Adrenal gland (tissue), 12 donors: Measurements from ENCODE around the gene IQCE. TPM values are rescaled to one million over a fixed set of nuclear protein-coding genes. Genes with fewer than 3 reads are reported as not detected.

Source experiments
- DNase-seq, 7 donors: peaks; one replicate each; pipeline ENCODE4 v3.0.0-alpha.2; 2019 to 2020
- H3K27ac ChIP-seq, 5 donors: fragments of 200-600 bp; sonication (generic) in 4 of 5; 1 replicate in 3 of 5; 2 replicates in 2 of 5; pipeline versions ENCODE4 v1.5.1 to v1.8.0; 2016 to 2020; ENCODE audit warnings: mild to moderate bottlenecking in 1 of 5
- H3K27me3 ChIP-seq: fragments of 200-600 bp; 2 replicates; pipeline ENCODE4 v1.8.0; 2021
- H3K36me3 ChIP-seq, 2 donors: fragments of 200-600 bp; replicated peaks in 1 of 2; 1 replicate in 1 of 2; 2 replicates in 1 of 2; pipeline versions ENCODE4 v1.5.1 to v1.8.0; 2018 to 2022
- H3K4me1 ChIP-seq, 2 donors: fragments of 200-600 bp; replicated peaks in 1 of 2; 1 replicate in 1 of 2; 2 replicates in 1 of 2; pipeline versions ENCODE4 v1.5.1 to v1.8.0; 2018 to 2021
- H3K4me3 ChIP-seq, 4 donors: fragments of 200-600 bp; sonication (generic) in 3 of 4; one replicate each; pipeline ENCODE4 v1.5.1; 2016 to 2018
- H3K9me3 ChIP-seq, 3 donors: fragments of 200-600 bp; sonication (generic) in 1 of 3; replicated peaks in 1 of 3; 1 replicate in 2 of 3; 2 replicates in 1 of 3; pipeline versions ENCODE4 v1.5.1 to v1.8.0; 2016 to 2021
- POLR2A ChIP-seq, 2 donors: fragments of 450-650 bp; IDR thresholded peaks; one replicate each; pipeline ENCODE4 v1.6.1; 2017; ENCODE audit warnings: antibody characterized with exemption in 2 of 2, mild to moderate bottlenecking in 2 of 2, moderate library complexity in 1 of 2
- WGBS, 4 donors: extraction: QIAGEN DNeasy Blood & Tissue Kit in 2 of 4; methylation state at CpG; one replicate each; pipeline versions ENCODE4 v1.1.5 to v1.1.7; 2013 to 2017; 5-methylcytosine and 5-hydroxymethylcytosine counted together
- intact Hi-C, 2 donors: fragments of 100-400 bp; cut with DNase I; formaldehyde crosslinking; loops; one replicate each; pipeline versions ENCODE4 v1.14.1 to v1.15.0; 2022 to 2023
- polyA plus RNA-seq, 3 donors: library from polyadenylated mRNA; stranded (reverse); fragments of 200-250 nt in 2 of 3; fragments of 350-450 nt in 1 of 3; fragmentation: Illumina TruSeq in 1 of 3; extraction: RNeasy Lipid Tissue Mini Kit (QIAGEN cat#74804) in 1 of 3; gene quantifications; one replicate each; pipeline ENCODE4 v1.2.3, GENCODE V29; 2013 to 2014
- total RNA-seq, 9 donors: library from RNA; depleted of rRNA in 4 of 9; stranded (reverse); fragments of >200 nt in 4 of 9; fragments of 120-200 nt in 1 of 9; fragmentation: NEBNext Ultra II Directional in 1 of 9; extraction: Animal tissue kit (Norgen Biotek cat#: 25700) in 1 of 9; gene quantifications; one replicate each; pipeline versions ENCODE4 v1.1.0 to v1.2.4, GENCODE V29; 2013 to 2023
- TF ChIP-seq, protein P1 (sequence below), 6 experiments: fragments of 450-650 bp in 4 of 6; fragments of 200-600 bp in 2 of 6; sonication (generic) in 1 of 6; IDR thresholded peaks; 1 replicate in 5 of 6; 2 replicates in 1 of 6; pipeline versions ENCODE4 v1.5.1 to v1.8.0; 2016 to 2021; ENCODE audit warnings: antibody characterized with exemption in 6 of 6, mild to moderate bottlenecking in 2 of 6, moderate library complexity in 1 of 6
- donor health status: healthy with polysubstance abuse.
- donor health status: Bipolar disorder and iron deficiency.
- donor health status: DM: yes; HTN: yes; CAD: no.
- donor health status: DM: no; HTN: no; CAD: no.
- donor health status: DM: no; HTN: no; CAD: no.
- donor health status: DM: yes; HTN: yes; CAD: no.

IQCE gene
- total and polyA plus RNA-seq, 12 donors: 4.6 to 33.2 (median 13.8) TPM

DNA sequence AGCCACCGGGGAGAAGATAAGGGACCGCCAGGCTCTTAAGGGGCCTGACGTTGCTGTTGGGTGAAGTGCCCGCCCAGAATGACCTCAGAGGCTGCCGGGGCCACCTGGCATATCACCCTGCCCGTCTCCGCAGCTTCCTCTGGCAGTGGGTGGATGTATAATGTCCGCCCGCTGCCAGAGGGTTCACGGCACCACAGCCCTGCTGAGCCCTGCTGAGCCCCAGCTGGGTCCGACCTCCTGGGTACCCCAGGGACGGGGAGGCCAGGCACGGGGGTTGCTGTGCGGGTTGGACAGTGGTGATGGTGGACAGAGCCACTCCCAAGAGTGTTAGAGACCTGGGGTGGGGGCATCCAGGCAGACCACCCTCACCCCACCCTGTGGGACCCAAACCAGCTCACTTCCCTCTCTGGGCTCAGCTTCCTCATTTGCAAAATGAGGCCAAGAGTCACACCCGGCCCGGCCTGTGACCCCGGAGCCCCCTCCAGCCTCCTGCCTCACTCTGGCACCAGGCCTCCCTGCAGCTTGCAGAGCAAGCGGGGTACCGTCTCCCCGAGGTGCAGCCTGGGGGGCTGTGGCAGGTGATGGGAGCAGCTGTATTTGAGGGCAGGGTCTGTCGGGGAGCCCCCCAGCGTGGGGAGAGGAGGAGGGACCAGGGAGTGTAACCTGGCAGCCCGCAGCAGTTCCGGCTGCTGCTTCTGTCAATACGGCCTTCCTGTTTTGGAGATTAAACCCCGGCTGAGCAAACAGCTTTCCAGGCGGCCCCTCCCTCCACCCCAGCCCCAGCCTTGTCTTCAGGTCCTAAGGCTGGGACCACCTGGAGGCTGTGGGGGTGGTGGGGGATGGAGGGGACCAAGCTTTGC, 47.6 kb upstream of the IQCE start:
- WGBS, 4 donors: 53 to 65% (median 55%) methylated on average over 11 to 27 of the region's 27 CpGs
- no peak for DNase-seq
- peak overlapping the region in 2 of 5 donors; percentile 26 to 82 for H3K27ac ChIP-seq
- peaks cover 0 to 25% of the 10 kb centered on the region in 2 donors for H3K4me1 ChIP-seq
- no peak for TF ChIP-seq POLR2A (IDR thresholded peaks at IDR 0.05)
- TF ChIP-seq, protein P1, sequence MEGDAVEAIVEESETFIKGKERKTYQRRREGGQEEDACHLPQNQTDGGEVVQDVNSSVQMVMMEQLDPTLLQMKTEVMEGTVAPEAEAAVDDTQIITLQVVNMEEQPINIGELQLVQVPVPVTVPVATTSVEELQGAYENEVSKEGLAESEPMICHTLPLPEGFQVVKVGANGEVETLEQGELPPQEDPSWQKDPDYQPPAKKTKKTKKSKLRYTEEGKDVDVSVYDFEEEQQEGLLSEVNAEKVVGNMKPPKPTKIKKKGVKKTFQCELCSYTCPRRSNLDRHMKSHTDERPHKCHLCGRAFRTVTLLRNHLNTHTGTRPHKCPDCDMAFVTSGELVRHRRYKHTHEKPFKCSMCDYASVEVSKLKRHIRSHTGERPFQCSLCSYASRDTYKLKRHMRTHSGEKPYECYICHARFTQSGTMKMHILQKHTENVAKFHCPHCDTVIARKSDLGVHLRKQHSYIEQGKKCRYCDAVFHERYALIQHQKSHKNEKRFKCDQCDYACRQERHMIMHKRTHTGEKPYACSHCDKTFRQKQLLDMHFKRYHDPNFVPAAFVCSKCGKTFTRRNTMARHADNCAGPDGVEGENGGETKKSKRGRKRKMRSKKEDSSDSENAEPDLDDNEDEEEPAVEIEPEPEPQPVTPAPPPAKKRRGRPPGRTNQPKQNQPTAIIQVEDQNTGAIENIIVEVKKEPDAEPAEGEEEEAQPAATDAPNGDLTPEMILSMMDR (IDR thresholded peaks at IDR 0.05): no peak
- no peaks in the 10 kb centered on the region for H3K9me3 ChIP-seq
- no peaks in the 10 kb centered on the region for H3K27me3 ChIP-seq
- intact Hi-C loops: no loop called here
- H3K36me3 ChIP-seq: no peaks in the 10 kb centered on the region
- no peak overlapping the region for H3K4me3 ChIP-seq

DNA sequence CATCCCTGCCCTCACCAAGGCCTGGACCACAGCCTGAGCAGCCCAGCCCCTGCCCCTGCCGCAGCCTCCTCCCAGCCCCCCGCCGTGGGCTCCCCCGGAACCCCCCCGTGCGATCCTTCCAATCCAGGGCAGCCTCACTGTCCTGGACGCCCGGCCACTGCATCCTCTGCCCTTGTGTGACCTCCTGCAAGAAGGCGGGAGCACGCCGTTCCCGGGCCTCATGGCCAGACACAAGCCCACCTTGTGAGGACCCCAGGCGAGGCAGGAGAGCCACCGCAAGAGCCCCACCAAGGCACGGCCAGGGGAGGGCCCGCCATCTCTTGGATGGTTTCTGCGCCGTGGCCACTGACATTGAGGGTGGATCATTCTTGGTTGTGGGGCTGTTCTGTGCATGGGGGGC, 47.0 kb upstream of the IQCE start:
- no peak overlapping the region for H3K4me3 ChIP-seq
- no peaks in the 10 kb centered on the region for H3K27me3 ChIP-seq
- WGBS, 4 donors: 49 to 85% (median 62%) methylated on average over 4 to 18 of the region's 18 CpGs
- intact Hi-C loops: no loop called here
- TF ChIP-seq, protein P1 (IDR thresholded peaks at IDR 0.05): no peak
- no peaks in the 10 kb centered on the region for H3K9me3 ChIP-seq
- no peak for DNase-seq
- peak overlapping the region in 2 of 5 donors; percentile 26 to 82 for H3K27ac ChIP-seq
- H3K36me3 ChIP-seq: no peaks in the 10 kb centered on the region
- peaks cover 0 to 25% of the 10 kb centered on the region in 2 donors for H3K4me1 ChIP-seq

DNA sequence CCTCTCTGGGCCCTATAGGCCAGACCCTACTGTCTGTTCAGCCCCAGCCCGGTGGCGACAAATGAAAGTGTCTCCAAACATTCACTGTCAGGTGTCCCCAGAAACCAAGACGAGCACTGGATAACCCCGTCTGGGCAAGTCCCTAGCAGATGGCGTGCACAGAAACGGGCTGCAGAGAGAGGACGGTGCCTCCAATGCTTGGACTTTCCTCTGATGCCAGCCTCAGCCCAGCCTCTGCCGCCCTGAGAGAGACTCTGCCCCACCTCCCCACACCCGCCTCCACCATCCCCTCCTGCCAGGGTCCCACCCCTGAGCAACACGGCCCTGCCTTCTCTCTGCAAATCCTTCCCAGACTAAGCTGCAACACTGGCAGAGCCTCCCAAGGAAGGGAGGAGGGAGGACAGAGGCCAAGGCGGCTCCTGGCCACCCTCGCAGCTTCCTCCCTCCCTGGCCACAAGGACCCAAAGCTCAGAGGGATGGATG, 46.6 kb upstream of the IQCE start:
- 20 to 52% (median 49%) methylated on average over 2 to 12 of the region's 12 CpGs for WGBS, 4 donors
- Histone ChIP-seq H3K27me3 (no peaks in the 10 kb centered on the region), H3K4me1 (peaks cover 0 to 25% of the 10 kb centered on the region in 2 donors), H3K9me3 (no peaks in the 10 kb centered on the region), H3K36me3 (no peaks in the 10 kb centered on the region), H3K27ac (peak overlapping the region in 1 of 5 donors; percentile 82), H3K4me3 (no peak overlapping the region)
- TF ChIP-seq, protein P1 (IDR thresholded peaks at IDR 0.05): no peak
- no peak for TF ChIP-seq POLR2A (IDR thresholded peaks at IDR 0.05)
- DNase-seq: no peak
- intact Hi-C loops: no loop called here

DNA sequence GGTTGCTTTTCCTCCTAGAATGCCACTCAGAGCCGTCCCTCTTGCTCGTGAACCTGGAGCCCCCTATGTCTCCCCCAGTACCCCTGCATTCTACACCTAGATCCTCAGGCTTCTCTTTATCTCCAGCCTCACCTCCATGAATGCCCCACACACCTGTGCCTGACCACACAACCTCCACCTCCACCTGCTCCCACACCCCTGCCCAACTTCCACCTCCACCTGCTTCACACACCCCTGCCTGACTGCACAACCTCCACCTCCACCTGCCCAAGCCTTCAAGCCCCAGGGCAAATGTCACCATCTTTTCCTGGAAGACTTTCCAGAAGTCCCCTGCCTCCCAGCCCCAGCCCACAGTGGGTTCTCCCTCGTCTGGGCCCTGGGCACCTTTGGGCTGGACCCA, 46.1 kb upstream of the IQCE start:
- DNase-seq: no peak
- Histone ChIP-seq H3K27me3 (no peaks in the 10 kb centered on the region), H3K27ac (no peak overlapping the region), H3K9me3 (no peaks in the 10 kb centered on the region), H3K4me3 (no peak overlapping the region), H3K36me3 (no peaks in the 10 kb centered on the region), H3K4me1 (peaks cover 0 to 25% of the 10 kb centered on the region in 2 donors)
- intact Hi-C loops: no loop called here
- WGBS, 4 donors: 74 to 89% (median 84%) methylated on average over 3 of the region's 3 CpGs
- no peak for TF ChIP-seq POLR2A (IDR thresholded peaks at IDR 0.05)
